Fibroblast of upper back skin (primary cell): ENCODE data around the gene PAXIP1.
"Not testable (repeated sequence)": the region's sequence is repeated elsewhere in the genome, so short reads cannot be mapped to it uniquely, and the experiment has no call there.

Source experiments
- DNase-seq: peaks from one replicate; pipeline ENCODE4 v3.0.0-alpha.2; 2013

The PAXIP1 gene

GRCh38 chr7:154937837-154938236 is 65.1 kb downstream of the PAXIP1 start:
- no peak for DNase-seq

DNA sequence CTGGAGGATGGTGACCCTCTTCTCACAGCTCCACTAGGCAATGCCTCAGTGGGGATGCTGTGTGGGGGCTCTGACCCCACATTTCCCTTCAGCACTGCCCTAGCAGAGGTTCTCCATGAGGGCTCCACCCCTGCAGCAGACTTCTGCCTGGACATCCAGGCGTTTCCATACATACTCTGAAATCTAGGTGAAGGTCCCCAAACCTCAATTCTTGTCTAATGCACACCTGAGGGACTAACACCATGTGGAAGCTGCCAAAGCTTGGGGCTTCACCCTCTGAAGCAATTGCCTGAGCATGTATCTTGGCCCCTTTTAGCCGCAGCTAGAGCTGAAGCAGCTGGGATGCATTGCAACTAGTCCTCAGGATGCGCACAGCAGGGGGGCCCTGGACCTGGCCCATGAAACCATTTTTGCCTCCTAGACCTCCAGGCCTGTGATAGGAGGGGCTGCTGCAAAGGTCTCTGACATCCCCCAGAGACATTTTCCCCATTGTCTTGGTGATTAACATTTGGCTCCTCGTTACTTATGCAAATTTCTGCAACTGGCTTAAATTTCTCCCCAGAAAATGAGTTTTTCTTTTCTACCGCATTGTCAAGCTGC is 68.5 kb downstream of the PAXIP1 start:
- not testable (repeated sequence) for DNase-seq

GRCh38 chr7:154931906-154932305 is 71.0 kb downstream of the PAXIP1 start:
- peak; percentile 3 for DNase-seq

- no peak for DNase-seq
These were observed 73.8 kb downstream of the PAXIP1 start for GRCh38 chr7:154929006-154929726.

DNA sequence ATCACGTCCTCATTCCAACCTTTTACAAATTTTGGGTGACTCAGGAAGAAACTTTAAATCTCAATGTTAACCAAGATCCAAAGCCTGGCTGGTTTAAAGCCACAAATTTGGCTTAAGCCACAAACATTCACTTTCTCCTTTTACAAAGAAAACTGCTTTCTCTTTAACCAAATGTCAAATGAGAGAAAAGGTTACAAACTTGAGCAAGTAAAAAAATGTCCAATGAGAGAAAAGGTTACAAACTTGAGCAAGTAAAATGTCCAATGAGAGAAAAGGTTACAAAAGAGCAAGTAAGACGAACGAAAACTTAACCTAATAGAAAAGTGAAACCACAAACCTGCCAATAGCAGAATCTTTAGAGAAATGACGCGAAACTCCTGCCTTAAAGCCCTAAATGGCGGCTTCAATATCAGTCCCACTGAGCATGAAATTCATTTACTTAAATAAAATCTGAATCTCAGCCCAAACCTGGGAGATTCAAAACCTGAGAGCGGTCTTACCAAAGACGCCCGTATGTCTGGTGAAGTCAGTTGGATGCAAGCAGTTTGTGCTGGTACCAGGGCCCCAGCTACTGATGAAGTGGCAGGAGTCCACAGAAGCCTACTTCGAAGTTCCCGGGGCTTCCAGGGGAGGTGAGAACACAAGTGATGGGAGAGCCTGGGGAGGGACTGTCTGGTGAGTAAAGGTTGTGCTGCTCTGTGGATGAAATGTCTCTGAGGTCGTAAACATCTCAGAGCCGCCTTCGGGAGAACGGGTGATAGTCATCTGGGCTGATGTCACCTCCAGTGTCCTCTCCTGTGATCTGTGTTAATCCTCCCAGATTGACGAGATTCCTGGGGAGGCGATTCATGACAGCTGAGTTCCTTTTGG is 74.6 kb downstream of the PAXIP1 start:
- peak; percentile 95 for DNase-seq

DNA sequence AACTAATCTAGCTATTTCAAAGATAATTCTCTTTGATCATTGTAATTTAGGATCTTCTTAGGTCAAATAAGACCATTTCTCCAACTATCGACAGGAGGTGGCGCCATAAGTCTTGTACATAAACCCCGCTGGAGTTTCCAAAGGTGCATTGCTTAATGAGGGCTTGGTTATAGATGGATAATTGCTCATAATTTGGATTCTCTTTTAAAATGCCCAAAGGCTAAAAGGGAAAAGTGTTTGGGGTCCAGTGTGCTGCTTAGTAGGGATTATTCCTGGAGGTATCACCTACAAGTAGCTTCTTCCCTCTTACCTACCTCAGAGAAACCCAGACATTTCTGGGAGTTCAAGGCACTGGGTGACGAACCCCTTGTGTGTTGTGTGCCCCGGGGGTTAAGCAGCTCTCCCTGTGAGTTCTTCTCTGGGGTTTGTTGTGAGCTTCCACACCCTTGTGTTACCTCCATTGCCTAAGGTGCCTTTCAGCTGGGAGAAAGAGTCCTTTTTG is 75.2 kb downstream of the PAXIP1 start:
- peak; percentile 83 for DNase-seq

- not testable (repeated sequence) for DNase-seq
These were observed 80.5 kb downstream of the PAXIP1 start for GRCh38 chr7:154922472-154922871.

DNA sequence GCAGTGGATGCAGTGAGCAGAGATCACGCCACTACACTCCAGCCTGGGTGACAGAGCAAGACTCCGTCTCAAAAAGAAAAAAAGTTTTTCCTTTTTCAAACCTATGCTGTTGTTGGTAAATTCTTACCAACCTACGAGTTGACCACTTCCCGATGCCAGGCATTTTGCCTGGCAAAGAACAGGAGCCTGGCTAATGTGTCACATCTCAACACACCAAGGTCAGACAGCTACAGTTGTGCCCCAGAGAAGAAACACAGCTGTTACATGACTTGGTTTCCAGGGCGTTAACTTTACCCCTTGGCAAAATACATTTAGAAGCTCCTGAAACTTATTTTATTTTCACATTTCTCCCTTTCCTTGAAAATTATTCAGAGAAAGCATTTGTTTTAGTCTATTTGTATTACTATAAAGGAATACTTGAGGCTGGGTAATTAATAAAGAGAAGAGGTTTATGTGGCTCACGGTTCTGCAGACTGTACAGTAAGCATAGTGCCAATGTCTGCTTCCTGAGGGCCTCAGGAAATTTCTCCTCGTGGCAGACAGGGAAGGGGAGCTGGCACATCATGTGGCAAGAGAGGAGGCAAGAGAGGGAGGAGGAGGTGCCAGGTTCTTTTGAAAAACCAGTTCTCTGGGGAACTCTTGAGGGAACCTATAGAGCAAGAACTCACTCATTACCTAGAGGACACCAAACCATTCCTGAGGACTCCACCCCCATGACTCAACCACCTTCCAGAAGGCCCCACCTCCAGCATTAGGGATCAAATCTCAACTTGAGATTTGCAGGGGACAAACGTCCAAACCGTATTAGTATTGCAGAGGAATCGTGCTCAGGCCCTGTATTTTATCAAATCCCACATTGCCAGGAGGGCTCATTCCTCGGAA is 83.3 kb downstream of the PAXIP1 start:
- DNase-seq, result no peak

DNA sequence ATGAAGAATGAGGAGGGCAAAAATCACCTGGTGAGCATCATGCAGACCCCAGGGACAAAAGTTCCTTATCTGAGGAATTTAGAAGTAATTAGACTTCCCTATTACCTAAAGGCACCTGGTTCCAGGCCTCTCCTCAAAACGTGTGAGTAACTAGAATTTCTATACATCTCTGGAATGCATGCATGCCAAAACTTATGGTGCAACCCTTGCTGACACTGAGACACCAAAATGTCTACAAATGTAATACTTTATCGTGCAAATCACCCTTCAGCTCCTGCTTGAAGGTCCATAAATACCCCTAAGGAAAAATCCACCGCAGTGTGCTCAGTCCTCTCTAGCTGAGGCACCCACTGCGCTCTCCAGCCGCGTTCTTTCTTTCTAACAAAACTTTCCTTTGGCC is 84.2 kb downstream of the PAXIP1 start:
- no peak for DNase-seq

DNA sequence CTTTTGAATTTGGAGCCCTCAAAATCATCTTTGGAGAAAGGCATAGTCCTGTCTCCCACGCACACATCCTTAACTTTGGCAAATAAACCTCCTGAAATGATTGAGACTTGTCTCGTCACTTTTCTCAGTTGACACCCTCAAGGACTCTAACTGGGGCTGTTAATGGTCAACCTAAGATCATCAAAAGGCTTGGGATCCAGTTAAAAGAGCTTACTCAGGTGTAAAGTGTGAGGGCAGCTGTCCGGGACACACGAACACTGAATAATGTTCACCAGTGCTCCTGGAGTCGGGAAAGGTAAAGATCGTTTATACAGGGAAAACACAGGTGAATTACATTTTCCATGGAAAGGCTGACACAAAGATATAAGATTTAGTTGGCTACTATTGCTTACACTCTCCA is 84.7 kb downstream of the PAXIP1 start:
- no peak for DNase-seq

DNA sequence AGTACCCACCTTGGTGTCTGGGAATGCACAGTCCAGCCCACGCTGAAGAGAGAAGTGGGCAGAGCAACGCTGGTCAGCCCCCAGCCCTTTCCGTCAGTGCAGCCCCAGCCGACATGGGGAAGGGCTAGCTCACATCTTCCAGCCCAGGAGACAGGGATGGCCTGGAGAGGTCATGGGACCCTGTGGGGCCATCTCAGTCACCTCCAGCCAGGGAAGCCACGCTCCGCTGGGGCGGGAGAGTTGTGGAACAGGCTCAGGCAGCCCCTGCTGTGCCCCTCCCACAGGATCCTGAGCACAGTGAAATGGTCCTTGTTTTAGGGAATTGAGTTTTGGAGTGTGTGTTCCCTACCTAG is 85.1 kb downstream of the PAXIP1 start:
- no peak for DNase-seq

GRCh38 chr7:154916856-154917807 is 85.8 kb downstream of the PAXIP1 start:
- no peak for DNase-seq

GRCh38 chr7:154916381-154916780 is 86.5 kb downstream of the PAXIP1 start:
- DNase-seq, result no peak

DNA sequence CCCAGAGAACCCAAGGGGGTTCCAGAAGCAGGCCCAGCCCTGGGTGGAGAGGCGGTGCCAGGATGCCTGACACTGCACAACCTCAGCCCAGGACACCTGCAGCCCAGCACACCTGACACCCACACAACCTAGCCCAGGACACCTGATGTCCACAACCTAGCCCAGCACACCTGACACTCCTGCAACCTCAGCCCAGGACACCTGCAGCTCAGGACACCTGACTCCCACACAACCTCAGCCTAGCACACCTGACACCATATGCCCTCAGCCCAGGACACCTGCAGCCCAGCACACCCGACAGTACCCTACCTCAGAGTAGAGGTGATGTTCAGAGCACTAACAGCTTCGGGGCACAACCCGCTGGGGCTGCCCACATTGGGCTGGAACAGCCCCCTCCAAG is 87.3 kb downstream of the PAXIP1 start:
- DNase-seq, result no peak

DNA sequence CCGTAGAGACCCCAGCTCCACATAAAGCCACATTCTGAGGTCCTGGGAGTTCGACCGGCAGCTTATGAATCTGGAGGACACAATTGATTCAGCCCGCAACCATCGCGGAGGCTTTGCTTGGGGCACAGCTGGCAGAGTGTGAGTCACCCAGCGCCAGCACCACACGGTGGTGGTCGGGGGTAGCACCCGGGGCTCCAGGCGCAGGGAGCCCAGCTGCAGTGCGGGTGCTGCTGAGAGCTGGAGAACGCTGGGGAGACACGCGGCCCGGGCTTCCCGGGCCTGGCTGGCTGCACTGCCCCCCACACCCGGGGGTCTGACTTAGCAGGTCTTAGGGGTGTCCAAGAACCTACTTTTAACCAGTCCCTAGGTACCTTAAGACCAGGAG is 87.9 kb downstream of the PAXIP1 start:
- DNase-seq, result no peak

GRCh38 chr7:154914308-154914995 is 88.5 kb downstream of the PAXIP1 start:
- DNase-seq, result no peak

DNA sequence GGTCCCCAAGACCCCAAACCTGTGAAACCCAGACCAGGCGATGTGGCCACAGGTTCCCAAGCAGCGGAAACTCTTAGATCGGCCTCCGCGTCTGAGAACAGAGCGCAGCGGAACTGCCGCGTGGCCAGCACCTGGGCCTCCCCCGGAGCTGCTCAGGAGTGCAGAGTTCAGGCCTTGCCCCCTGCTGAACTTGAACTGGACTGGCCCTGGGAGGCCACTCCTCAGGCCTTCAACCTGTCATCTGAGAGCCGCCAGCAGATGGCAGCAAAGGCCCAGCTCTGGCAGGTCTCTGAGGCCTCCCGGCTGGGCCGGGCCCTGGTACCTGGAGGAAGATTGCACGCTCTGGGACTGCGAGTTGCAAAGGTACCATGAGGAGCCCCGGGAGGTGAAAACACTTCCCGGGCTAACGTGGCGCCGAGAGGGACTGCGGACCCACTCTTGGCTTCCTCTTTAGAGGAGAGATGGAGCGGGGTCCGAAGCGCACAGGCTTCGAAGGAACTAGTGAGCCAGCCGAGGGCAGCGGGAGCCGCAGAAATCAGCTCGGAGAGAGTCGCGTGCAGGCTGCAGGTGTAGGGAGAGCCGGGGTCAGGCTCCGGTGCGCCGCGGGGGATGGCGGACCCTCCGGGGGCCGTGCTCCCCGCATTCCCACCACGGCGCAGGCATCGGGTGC is 89.2 kb downstream of the PAXIP1 start:
- peak; percentile 60 for DNase-seq

- DNase-seq, result no peak
These were observed 89.9 kb downstream of the PAXIP1 start for GRCh38 chr7:154912871-154913637.

DNA sequence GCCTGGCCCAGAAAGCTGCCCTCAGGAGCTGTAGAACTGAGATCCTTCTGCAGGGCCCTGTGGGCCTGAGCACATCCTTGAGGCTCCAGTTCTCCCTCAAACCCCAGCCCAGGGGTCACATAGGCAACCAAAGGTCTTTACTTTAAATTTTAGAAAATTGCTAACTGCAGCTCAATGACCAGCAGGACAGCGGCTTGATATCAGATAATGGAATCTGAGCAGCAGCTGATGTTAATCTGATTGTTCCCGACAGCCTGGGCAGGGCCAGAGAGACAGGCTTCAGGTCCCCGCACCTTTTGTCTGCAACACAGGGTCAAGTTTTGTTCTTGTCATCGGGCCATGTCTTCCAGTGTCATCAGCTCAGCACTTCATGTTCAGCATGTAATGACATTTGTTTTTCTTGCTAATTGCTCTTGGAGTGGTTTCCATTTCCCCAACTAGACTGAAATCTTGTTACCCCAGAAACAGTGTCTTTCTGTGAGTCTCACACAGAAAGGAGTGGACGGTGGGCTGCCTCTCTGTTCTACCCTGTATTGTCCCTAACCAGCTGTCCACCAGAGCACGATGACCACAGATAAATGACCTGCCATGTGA is 91.0 kb downstream of the PAXIP1 start:
- DNase-seq, result no peak
